Stomach smooth muscle (tissue), 2 donors: ENCODE measurements around the gene CLUH.
A peak's percentile ranks its signal among the peaks of the same experiment; 100 is the strongest.

ENCODE experiments used
- H3K27ac ChIP-seq: one replicate; pipeline ENCODE4 v1.7.0; 2013; ENCODE audit warnings: mild to moderate bottlenecking, low read length, inconsistent platforms
- H3K27me3 ChIP-seq, 2 donors: one replicate each; pipeline ENCODE4 v1.7.0; 2013; ENCODE audit warnings: low read length in 2 of 2; ENCODE audit not compliant: insufficient read depth in 2 of 2, control insufficient read depth in 1 of 2
- H3K36me3 ChIP-seq, 2 donors: one replicate each; pipeline ENCODE4 v1.7.0; 2013; ENCODE audit warnings: low read length in 2 of 2; ENCODE audit not compliant: control insufficient read depth in 2 of 2, insufficient read depth in 2 of 2
- H3K4me1 ChIP-seq: one replicate; pipeline ENCODE4 v1.7.0; 2013; ENCODE audit warnings: low read length; ENCODE audit not compliant: control insufficient read depth, insufficient read depth
- H3K4me3 ChIP-seq, 2 donors: one replicate each; pipeline ENCODE4 v1.7.0; 2013; ENCODE audit warnings: low read length in 2 of 2
- H3K9ac ChIP-seq, 2 donors: one replicate each; pipeline ENCODE4 v1.7.0; 2013; ENCODE audit warnings: low read length in 2 of 2, mild to moderate bottlenecking in 1 of 2
- H3K9me3 ChIP-seq, 2 donors: one replicate each; pipeline ENCODE4 v1.7.0; 2013; ENCODE audit warnings: low read length in 2 of 2; ENCODE audit not compliant: control insufficient read depth in 2 of 2
- donor health status: healthy.
- donor health status: Pancreatic carcinoma.

CLUH gene

GRCh38 chr17:2719861-2720260 lies 8.3 kb upstream of the CLUH start:
- Histone ChIP-seq H3K4me3 (no peak overlapping the region), H3K9ac (no peak overlapping the region), H3K27ac (no peak overlapping the region), H3K27me3 (peaks cover 7 to 8% of the 10 kb centered on the region in 2 donors), H3K9me3 (no peaks in the 10 kb centered on the region), H3K36me3 (no peaks in the 10 kb centered on the region), H3K4me1 (peaks cover 7% of the 10 kb centered on the region)

GRCh38 chr17:2718150-2718938 lies 6.8 kb upstream of the CLUH start:
- no peaks in the 10 kb centered on the region for H3K4me1 ChIP-seq
- no peaks in the 10 kb centered on the region for H3K9me3 ChIP-seq
- H3K36me3 ChIP-seq, result no peaks in the 10 kb centered on the region
- H3K27me3 ChIP-seq, result peaks cover 0 to 3% of the 10 kb centered on the region in 2 donors
- H3K4me3 ChIP-seq, result no peak overlapping the region
- no peak overlapping the region for H3K27ac ChIP-seq
- H3K9ac ChIP-seq, result no peak overlapping the region

GRCh38 chr17:2716649-2717048 lies 5.1 kb upstream of the CLUH start:
- H3K4me3 ChIP-seq, result no peak overlapping the region
- no peaks in the 10 kb centered on the region for H3K9me3 ChIP-seq
- H3K9ac ChIP-seq, result no peak overlapping the region
- peaks cover 12% of the 10 kb centered on the region for H3K4me1 ChIP-seq
- no peaks in the 10 kb centered on the region for H3K36me3 ChIP-seq
- H3K27ac ChIP-seq, result no peak overlapping the region
- H3K27me3 ChIP-seq, result no peaks in the 10 kb centered on the region

GRCh38 chr17:2713881-2714280 lies 2.3 kb upstream of the CLUH start:
- H3K9me3 ChIP-seq, result no peaks in the 10 kb centered on the region
- H3K9ac ChIP-seq, result no peak overlapping the region
- no peak overlapping the region for H3K27ac ChIP-seq
- no peaks in the 10 kb centered on the region for H3K36me3 ChIP-seq
- H3K4me1 ChIP-seq, result peaks cover 36% of the 10 kb centered on the region
- H3K4me3 ChIP-seq, result no peak overlapping the region
- no peaks in the 10 kb centered on the region for H3K27me3 ChIP-seq

GRCh38 chr17:2712300-2713043 lies 908 bp upstream of the CLUH start:
- Histone ChIP-seq H3K27me3 (no peaks in the 10 kb centered on the region), H3K4me1 (peaks cover 50% of the 10 kb centered on the region), H3K9ac (peak overlapping the region; percentile 88 to 91)

GRCh38 chr17:2710803-2711607 lies 559 bp downstream of the CLUH start:
- Histone ChIP-seq H3K4me1 (peaks cover 63% of the 10 kb centered on the region), H3K4me3 (peak overlapping the region; percentile 88 to 91), H3K9ac (peak overlapping the region; percentile 71 to 78), H3K9me3 (no peaks in the 10 kb centered on the region), H3K27ac (peak overlapping the region; percentile 31), H3K36me3 (no peaks in the 10 kb centered on the region), H3K27me3 (no peaks in the 10 kb centered on the region)

More at GRCh38 chr17:2712300-2713043, 908 bp upstream of the CLUH start:
- Histone ChIP-seq H3K27ac (peak overlapping the region; percentile 79), H3K4me3 (peak overlapping the region; percentile 88 to 96), H3K36me3 (no peaks in the 10 kb centered on the region), H3K9me3 (no peaks in the 10 kb centered on the region)

GRCh38 chr17:2710071-2710802 lies 1.3 kb downstream of the CLUH start:
- Histone ChIP-seq H3K9ac (peak overlapping the region; percentile 71 to 78), H3K36me3 (no peaks in the 10 kb centered on the region), H3K27me3 (no peaks in the 10 kb centered on the region), H3K27ac (peak overlapping the region; percentile 11), H3K4me3 (peak overlapping the region; percentile 88 to 91), H3K9me3 (no peaks in the 10 kb centered on the region), H3K4me1 (peaks cover 70% of the 10 kb centered on the region)

GRCh38 chr17:2709183-2709661 lies 2.3 kb downstream of the CLUH start:
- H3K9ac ChIP-seq, result peak overlapping the region; percentile 21 to 36

GRCh38 chr17:2708585-2709182 lies 2.9 kb downstream of the CLUH start:
- H3K9me3 ChIP-seq, result no peaks in the 10 kb centered on the region
- H3K27me3 ChIP-seq, result no peaks in the 10 kb centered on the region
- peaks cover 71% of the 10 kb centered on the region for H3K4me1 ChIP-seq
- peak overlapping the region; percentile 53 for H3K27ac ChIP-seq
- H3K9ac ChIP-seq, result peak overlapping the region; percentile 29 to 55
- peaks cover 4 to 5% of the 10 kb centered on the region in 2 donors for H3K36me3 ChIP-seq
- H3K4me3 ChIP-seq, result peak overlapping the region; percentile 19 to 88

More at GRCh38 chr17:2709183-2709661, 2.3 kb downstream of the CLUH start:
- Histone ChIP-seq H3K27me3 (no peaks in the 10 kb centered on the region), H3K36me3 (no peaks in the 10 kb centered on the region), H3K27ac (no peak overlapping the region), H3K4me1 (peaks cover 71% of the 10 kb centered on the region), H3K4me3 (peak overlapping the region; percentile 19 to 88), H3K9me3 (no peaks in the 10 kb centered on the region)
